GM19467 (cell line): ENCODE results near the gene C3.
"Not testable (repeated sequence)": the region's sequence is repeated elsewhere in the genome, so short reads cannot be mapped to it uniquely, and the experiment has no call there.

ENCODE experiments used
- ATAC-seq: cut with Tn5 transposase; IDR thresholded peaks from one replicate; pipeline ENCODE4 v1.9.1; 2021; ENCODE audit warnings: mild to moderate bottlenecking, moderate library complexity; ENCODE audit not compliant: unreplicated experiment

C3 gene

DNA sequence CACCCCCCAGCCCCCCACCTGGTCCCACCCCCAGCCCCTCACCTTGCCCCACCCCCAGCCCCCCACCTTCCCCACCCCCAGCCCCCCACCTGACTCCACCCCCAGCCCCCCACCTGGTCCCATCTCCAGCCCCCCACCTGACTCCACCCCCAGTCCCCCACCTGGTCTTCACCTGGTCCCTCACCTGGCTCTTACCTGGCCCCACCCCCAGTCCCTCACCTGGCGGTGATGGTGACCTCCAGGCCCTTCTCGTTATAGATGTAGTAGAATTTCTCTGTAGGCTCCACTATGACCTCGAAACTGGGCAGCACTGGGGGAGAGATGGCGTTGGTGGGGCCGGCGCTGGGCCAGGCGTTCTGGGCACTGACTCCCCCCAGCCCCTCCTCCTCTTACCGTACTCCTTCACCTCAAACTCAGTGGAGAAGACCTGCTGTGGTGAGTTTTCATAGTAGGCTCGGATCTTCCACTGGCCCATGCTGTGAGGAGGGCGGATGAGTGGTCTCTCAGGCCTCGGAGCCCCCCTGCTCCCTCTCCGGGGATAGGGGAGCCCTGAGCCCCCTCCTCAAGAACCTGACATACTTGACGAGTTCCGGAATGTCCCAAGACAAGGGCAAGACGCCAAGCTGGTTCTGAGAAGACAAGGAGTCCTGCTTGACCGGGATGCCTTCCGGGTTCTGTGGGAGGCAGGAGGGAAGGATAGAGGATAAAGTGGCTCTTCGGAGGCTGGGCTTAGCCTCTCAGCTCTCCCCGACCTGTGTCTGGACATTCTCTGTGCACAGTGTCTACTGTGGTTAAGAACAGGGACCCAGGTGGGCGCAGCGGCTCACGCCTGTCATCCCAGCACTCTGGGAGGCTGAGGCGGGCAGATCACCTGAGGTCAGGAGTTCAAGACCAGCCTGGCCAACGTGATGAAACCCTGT is 6.4 kb downstream of the C3 start:
- ATAC-seq = no peak

DNA sequence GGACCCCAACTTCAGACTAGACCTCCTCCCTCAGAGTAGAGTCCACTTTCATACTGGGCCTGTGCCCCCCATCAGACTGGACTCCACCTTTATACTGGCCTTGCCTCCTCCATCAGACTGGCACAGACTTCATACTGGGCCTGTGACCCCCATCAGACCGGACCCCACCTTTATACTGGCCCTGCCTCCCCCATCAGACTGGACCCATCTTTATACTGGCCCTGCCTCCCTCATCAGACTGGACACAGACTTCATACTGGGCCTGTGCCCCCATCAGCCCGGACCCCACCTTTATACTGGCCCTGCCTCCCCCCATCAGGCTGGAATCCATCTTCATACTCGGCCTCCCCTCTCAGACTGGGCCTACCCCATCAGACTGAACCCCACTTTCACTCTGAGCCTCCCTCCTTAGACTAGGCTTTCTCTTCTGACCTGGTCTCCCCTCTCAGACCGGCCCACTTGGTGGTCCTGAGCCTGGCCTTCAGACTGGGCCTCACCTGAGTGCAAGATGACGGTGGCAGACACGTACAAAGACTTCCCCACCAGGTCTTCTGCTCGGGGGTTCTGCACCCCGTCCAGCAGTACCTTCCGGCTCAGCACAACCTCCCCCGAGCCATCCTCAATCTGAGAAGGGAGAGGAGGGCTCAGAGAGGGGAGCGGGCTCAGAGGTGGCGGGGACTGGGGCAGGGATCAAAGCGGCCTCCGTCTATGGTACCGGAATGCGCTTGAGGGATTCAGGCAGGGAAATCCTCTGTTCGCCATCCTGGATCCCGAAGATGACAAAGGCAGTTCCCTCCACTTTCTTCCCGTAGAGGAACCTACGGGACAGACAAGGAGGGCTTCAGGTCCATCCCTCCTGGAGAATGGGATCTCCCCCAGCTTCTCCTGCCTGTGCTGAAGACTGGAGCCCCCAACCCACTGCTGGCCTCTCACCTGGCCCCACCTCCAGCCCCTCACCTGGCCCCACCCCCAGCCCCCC is 7.5 kb downstream of the C3 start:
- ATAC-seq = no peak

DNA sequence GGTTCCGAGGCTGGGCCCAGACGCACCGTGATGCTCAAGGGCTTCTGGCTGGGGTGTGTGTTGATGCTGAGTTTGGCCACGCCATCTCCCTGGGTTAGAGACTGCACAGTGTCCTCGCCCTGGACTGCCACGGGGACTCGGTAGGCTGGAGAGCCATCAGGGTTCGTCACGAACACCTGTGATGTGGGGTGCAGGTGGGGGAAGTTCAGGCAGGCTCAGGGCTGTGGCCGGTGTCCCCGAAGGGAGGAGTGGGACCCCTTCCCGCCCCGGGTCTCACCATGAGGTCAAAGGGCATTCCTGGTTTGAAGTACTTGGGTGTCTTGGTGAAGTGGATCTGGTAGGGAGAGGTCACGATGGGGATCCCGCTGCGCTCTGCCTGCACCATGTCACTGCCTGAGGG is 8.2 kb downstream of the C3 start:
- no peak for ATAC-seq

DNA sequence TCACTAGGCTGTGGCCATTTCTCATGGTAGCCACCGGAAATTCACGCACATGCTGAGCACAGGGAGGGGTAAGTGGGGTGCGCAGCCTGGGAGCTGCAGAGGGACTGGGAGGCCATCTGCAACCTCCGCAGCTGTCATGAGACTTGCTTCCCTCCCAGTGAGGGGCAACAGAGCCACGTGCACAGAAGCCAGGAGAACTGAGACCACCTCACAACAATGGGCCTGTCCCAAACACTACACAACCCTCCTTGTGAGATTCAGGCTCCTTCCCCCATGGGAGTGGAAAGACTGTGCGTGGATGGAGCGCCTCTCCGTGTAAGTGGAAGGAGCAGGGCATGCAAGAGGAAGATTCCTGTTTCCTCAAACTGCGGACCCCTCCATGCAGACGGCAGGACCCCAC is 8.8 kb downstream of the C3 start:
- no peak for ATAC-seq

DNA sequence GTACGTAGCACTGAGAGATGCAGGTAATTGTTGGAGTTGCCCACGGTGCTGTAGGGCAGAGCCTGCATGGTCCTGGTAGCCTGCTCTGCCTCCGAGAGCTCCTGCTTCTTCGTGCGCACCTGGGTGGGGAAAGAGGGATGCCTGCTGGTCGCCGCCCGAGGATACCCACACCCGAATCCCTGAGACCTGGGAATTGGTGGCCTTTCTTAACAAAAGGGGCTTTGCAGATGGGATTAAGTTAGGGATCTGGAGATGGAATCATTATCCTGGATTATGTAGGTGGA is 9.4 kb downstream of the C3 start:
- ATAC-seq = no peak

DNA sequence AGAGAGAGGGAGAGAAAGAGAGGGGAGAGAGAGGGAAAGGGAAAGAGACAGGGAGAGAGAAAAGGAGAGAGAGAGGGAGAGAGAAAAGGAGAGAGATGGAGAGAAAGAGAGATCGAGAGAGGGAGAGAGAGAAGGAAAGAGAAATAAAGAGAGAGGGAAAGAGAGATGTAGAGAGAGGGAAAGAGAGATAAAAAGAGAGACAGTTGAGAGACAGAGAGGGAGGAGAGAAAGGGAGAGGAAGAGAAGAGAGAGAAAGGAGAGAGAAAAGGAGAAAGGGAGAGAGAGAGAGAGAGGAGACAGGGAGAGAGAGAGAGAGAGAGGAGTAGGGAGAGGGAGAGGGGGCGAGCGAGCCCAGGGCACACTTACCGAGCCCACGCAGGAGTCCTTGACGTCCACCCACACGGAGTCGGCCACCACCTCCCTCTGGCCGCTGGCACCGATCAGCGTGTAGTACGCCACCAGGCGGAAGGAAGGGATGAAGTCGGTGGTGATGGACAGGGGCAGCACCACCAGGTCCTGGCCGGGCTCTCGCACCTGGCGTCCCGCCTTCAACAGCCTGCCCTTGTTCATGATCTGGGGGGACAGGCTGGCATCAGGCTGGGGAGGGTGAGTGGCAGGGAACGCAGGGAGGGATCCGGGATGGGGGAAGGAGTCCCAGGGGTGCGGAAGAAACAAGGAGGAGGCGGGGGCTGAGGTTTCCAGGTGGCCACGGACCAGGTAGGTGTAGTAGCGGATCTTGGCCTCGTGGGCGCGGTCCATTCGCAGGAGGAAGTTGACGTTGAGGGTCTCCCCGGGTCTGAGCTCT is 10.0 kb downstream of the C3 start:
- ATAC-seq = no peak

DNA sequence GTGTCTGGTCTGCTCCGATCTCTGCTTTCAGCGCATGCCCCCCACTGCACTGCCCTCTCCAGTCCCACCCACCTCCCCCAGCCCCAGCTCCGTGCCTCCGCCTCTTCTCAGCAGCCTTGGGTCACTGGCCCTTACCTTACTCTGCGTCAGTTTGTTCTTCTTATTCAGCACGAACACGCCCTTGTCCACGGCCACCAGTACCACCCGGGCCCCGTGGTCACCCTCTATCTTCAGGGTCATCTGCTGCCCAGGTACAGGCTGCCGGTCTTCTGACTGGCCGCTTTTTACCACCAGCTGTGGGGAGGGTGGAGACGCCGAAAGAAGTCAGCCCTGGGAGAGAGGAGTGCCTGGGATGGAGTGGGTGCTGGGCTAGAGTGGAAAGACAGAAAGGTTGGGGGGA is 10.9 kb downstream of the C3 start:
- no peak for ATAC-seq

DNA sequence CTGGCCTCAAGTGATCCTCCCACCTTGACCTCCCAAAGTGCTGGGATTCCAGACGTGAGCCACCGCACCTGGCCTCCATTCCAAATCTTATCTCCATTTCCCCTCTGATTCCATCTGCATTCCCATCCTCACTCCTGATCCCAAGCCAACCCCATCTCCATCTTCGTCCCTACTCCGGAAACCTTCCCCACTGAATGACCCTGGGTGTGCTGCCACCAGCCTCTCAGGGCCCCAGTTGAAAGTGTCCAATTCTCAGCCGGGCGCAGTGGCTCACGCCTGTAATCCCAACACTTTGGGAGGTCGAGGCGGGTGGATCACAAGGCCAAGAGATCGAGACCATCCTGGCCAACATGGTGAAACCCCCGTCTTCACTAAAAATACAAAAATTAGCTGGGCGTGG is 11.5 kb downstream of the C3 start:
- ATAC-seq = not testable (repeated sequence)

DNA sequence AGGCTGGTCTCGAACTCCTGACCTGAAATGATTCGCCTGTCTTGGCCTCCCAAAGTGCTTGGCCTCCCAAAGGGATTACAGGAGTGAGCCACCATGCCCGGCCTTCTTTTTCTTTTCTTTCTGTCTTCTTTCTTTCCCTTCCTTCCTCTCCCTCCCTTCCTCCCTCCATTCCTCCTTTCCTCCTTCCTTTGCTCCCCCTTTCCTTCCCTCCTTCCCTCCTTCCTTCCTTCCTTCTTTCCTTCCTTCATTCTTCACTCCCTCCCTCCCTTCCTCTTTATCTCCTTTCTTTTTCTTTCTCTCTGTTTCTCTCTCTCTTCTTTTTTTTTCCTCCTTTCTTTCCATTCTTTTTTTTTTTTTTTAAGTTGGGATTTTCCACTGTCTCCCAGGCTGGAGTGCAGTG is 12.1 kb downstream of the C3 start:
- no peak for ATAC-seq

DNA sequence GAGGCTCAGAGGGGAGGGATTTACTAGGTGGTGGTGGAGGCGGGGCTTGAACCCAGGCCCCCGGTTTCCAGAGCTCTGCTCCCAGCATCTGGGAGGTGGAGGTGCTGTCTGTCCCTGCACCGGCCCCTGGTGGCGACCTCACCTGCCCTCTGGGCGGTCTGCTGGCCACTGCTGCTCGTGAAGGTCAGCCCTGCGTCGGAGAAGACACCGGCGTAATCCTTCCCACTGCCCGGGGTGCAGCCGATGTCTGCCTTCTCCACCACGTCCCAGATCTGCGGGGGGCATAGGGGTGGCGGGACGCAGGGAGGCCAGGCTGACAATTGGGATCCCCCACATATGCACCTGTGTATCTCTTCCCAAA is 12.8 kb downstream of the C3 start:
- ATAC-seq = no peak

DNA sequence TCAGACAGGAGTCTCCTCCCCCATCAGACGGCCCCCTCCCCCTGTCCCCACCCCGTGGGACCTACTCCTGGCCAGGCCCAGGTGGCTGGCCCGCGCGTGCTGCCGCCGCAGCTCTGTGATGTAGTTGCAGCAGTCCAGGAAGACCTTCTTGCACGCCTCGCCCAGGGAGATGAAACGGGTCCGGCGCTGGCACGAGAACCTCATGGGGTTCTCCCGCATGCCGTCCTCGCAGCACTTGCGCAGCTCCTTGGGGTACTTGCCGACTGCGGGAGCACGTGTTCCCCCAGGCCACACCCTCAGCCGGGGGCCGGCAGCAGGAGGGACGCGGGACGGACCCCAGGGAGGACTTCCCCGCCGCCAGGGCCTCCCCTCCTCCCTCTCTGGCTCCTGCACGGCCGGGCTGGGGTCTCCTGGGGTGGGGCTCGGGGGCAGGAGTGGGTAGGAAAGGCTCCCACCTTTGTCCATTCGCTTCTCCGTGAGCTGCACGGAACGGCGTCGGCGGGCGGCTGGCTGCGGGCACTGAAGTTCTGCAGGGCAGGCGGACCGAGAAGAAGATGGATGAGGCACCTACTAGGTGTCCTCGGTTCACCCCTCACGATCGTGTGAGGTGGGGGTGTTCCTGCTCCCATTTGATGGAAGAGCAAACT is 13.3 kb downstream of the C3 start:
- no peak for ATAC-seq

DNA sequence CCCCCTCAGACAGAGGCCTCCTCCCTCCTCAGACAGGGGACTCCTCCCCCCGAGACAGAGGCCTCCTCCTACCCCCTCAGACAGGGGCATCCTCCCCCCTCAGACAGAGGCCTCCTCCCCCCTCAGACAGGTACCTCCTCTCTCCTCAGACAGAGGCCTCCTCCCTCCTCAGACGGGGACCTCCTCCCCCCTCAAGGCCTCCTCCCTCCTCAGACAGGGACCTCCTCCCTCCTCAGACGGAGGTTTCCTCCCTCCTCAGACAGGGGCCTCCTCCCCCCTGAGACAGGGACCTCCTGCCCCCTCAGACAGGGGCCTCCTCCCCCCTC is 13.9 kb downstream of the C3 start:
- ATAC-seq = no peak

DNA sequence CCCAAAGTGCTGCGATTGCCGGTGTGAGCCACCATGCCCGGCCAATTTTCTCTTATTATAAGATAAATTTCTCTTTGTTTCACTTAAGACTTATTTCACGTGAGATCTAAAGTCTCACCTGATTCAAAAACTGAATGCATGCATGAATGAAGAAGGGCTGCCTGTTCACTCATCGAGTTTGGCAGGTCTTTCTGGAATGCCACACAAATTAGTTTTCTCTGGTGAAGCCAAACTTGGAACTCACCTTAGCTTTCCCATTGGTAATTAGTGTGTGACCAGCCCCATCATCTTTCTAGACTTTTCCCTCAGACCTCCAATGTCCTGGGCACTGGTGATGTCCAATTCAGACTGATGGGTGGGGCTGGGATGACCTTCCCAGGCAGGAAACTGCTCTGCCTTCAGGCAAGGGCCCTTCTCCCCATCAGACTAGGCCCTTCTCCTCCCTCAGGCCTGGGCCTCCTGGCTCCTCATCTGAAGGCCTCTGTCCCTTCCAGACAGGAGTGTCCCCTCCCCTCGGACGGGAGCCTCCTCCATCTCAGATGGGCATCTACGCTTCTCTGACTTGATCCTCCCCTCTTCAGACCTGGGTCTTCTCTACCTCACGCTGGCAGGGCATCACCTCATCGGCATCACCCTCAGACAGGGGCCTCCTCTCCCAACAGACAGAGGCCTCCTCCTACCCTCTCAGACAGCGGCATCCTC is 14.4 kb downstream of the C3 start:
- no peak for ATAC-seq

DNA sequence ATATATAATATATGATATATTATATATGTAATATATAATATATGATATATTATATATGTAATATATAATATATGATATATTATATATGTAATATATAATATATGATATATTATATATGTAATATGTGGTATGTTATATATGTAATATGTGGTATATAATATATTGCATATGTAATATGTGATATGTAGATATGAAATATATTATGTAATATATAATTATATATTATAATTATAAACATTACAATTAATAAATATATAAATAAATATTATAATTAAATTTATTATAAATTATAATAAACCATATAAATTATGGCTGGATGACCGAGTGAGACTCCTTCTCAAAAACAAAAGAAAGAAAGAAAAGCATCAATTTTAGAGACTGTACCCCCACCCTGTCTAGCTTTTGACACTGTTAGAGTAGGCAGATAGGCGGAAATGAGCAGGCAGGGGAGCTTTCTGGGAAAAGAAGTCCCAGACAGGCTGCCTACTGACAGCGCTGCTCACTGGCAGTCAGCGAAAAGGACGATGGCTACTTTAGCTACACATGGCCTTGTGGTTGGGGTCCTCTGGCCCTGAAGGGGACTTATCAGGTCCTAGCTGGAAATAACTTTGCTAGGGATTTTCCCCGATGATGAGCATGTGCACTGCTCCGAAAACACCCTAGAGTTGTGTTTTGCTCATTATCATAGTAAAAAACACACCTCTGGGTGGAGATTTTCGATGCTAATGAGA is 19.7 kb downstream of the C3 start:
- ATAC-seq = no peak

DNA sequence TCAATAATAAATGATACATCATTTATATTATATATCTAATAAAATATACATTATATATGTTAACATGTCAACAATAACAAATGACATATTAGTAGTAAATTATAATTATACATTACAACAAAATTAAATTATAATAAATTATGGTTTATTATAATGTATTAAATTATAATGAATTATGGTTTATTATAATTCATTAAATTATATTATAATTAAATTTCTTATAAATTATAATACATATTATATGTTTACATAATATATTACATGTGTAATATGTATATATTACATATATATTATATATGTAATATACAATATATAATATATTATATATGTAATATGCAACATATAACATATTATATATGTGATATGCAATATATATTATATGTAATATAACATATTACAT is 20.5 kb downstream of the C3 start:
- ATAC-seq = no peak

DNA sequence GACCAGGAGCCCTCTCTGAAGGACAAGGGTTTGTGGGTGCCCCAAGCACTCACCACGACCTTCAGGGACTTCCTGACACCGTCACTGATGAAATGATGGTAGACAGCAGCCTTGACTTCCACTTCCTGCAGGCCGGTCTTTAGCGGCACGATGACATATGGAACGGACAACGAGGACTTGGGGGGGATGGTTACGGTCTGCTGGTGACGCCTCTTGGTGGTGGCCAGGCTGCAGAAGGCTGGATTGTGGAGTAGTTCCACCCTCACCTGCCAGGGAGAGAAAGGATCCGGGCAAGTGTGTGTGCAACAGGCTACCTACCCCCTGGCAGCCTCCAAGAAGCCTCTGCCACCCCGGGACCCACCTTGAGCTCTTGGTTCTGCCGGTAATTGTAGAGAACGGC is 23.2 kb downstream of the C3 start:
- ATAC-seq = no peak

DNA sequence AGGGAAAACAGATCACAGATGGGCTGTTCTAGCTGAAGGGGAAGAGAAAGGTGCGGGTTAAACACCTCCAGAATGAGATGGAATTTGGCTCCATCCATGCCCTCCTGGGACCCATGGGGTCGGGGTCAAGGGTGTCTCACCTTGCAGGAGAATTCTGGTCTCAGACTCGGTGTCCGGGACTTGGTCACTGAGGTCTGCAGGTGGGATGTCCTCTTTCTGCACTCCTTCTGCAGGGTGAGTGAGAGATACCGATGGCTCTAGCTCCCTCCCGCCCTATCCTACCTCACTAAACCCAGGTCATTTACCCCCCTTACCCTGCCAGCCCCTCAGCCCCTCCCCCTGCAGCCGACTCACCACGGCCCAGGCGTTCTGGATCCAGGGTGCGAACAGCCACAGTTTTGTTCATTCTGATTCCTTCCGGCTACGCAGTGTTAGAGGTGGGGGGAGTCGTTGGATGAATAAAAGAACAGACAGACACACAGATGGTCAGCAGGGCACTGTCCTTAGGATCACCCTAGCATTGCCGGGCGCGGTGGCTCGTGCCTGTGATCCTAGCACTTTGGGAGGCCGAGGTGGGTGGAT is 24.1 kb downstream of the C3 start:
- ATAC-seq = no peak

DNA sequence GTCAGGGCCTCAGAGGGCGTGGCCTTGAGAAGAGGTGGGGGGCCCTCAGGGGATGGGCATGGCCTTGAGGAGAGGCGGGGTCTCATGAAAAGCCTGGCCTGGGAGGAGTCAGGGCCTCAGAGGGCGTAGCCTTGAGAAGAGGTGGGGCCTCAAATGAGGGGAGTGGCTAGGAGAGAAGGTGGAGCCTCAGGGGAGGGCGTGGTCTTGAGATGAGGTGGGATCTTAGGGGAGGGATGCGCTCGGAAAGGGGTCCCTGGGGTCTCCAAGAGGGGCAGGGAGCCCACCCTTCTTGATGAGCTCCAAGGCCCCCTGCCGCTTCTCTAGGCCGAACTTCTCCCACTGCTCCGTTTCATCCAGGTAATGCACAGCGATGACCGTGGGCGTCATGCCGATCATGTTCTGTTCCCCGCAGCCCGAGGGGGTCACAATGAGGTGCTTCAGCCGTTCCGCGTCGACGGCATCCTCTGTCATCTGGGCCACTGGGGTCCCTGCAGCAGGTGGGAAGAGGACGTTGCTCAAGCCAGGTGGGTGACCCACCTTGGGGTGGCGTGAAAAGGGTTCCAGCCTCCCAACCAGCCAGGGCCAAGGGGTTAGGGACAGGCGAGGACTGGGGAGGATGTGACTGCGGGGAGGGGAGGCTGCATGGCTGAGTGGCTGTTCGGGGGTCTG is 26.2 kb downstream of the C3 start:
- no peak for ATAC-seq

DNA sequence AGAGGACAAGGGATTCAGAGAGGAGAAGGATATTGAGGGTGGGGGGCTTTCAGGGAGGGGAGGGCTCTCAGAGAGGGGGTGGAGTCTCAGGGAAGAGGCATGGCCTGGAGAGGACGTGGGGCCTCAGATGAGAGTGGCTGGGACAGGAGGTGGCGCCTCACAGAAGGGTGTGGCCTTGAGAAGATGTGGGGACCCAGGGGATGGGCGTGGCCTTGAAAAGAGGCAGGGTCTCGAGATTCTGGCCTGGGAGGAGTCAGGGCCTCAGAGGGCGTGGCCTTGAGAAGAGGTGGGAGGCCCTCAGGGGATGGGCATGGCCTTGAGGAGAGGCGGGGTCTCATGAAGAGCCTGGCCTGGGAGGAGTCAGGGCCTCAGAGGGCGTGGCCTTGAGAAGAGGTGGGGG is 26.8 kb downstream of the C3 start:
- no peak for ATAC-seq
